Small intestine (tissue), 7 donors: ENCODE data around the gene PHTF2. TPM values are rescaled to one million over a fixed set of nuclear protein-coding genes. Genes with fewer than 3 reads are reported as not detected.
A peak's percentile ranks its signal among the peaks of the same experiment; 100 is the strongest.
"Not testable (repeated sequence)": the region's sequence is repeated elsewhere in the genome, so short reads cannot be mapped to it uniquely, and the experiment has no call there.

Experiments
- DNase-seq, 2 donors: peaks; one replicate each; pipeline versions ENCODE4 v3.0.0 to v3.0.0-alpha.2; 2013
- FAIRE-seq: peaks from 2 replicates; lab custom pipeline; 2012; peaks lifted over from hg19 to GRCh38; lab: Jason Lieb, UNC
- H3K27ac ChIP-seq, 3 donors: one replicate each; pipeline ENCODE4 v1.5.1; 2013; ENCODE audit warnings: low read length in 2 of 3, mild to moderate bottlenecking in 2 of 3, control low read depth in 1 of 3, inconsistent platforms in 1 of 3, low read depth in 1 of 3, moderate library complexity in 1 of 3
- H3K27me3 ChIP-seq, 3 donors: one replicate each; pipeline ENCODE4 v1.6.1; 2013; ENCODE audit warnings: low read length in 3 of 3, inconsistent platforms in 1 of 3; ENCODE audit not compliant: control insufficient read depth in 3 of 3, insufficient read depth in 3 of 3
- H3K36me3 ChIP-seq, 3 donors: one replicate each; pipeline ENCODE4 v1.6.1; 2013; ENCODE audit warnings: low read length in 3 of 3, inconsistent platforms in 1 of 3, low read depth in 1 of 3, mild to moderate bottlenecking in 1 of 3, moderate library complexity in 1 of 3; ENCODE audit not compliant: control insufficient read depth in 3 of 3, insufficient read depth in 2 of 3
- H3K4me1 ChIP-seq, 3 donors: one replicate each; pipeline ENCODE4 v1.6.1; 2013; ENCODE audit warnings: low read length in 2 of 3, inconsistent platforms in 1 of 3, low read depth in 1 of 3, mild to moderate bottlenecking in 1 of 3, moderate library complexity in 1 of 3; ENCODE audit not compliant: control insufficient read depth in 3 of 3, insufficient read depth in 2 of 3
- H3K4me3 ChIP-seq, 3 donors: one replicate each; pipeline ENCODE4 v1.5.1; 2013; ENCODE audit warnings: low read length in 3 of 3, control low read depth in 1 of 3, inconsistent platforms in 1 of 3, low read depth in 1 of 3, mild to moderate bottlenecking in 1 of 3, moderate library complexity in 1 of 3
- H3K9me3 ChIP-seq, 2 donors: one replicate each; pipeline ENCODE4 v1.6.1; 2013; ENCODE audit warnings: low read depth in 1 of 2, low read length in 1 of 2; ENCODE audit not compliant: control insufficient read depth in 2 of 2, insufficient read depth in 1 of 2
- WGBS, 3 donors: extraction: QIAGEN DNeasy Blood & Tissue Kit; methylation state at CpG; one replicate each; pipeline ENCODE4 v1.1.7; 2013; 5-methylcytosine and 5-hydroxymethylcytosine counted together
- polyA plus RNA-seq, 4 donors: library from polyadenylated mRNA; stranded (reverse) in 3 of 4; unstranded in 1 of 4; fragments of 200-250 nt in 3 of 4; fragments of 120-200 nt in 1 of 4; gene quantifications; one replicate each; pipeline versions ENCODE4 v1.2.1 to v1.2.3, GENCODE V29; 2013
- donor health status: healthy with polysubstance abuse.
- donor health status: control.
- donor health status: control.
- donor health status: Bipolar disorder and iron deficiency.
- donor health status: healthy.

PHTF2 gene
- polyA plus RNA-seq, 4 donors, result 1.8 to 10.1 (median 2.7) TPM

DNA sequence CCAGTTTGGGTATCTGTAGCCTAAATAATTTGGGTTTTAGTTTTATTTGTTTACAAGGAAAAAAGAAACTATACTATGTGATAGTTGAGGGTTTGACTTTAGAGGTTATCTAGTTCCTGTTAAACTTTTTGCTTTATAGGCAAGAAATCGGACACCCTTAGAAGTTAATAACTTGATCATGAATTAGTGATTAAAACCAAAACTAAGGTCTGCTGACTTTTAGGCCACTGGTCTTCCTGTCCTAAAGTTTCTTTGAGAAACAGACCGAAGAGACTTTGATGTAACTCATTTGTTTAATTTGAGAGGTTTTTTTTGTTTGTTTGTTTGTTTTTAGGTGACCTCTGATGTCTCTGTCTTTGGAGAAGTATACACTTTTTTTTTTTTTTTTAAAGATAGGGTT is 59.7 kb downstream of the PHTF2 start:
- 53 to 82% (median 64%) methylated on average over 2 of the region's 2 CpGs for WGBS, 3 donors

DNA sequence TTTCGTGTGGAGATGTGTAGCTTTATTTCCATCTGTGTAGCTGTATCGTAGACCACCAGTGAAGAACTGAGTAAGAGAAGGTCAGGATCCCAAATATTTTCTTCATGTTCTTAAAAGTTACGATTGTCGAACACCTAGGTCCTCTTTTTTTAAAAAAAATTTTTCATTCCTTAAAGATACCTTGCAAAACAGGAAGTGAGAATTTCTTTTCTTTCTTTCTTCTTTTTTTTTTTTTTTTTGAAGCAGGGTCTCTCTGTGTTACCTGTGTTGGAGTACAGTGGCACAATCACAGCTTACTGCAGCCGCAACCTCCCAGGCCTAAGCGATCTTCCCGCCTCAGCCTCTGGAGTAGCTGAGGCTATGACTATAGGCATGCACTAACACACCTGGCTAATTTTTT is 60.8 kb downstream of the PHTF2 start:
- Histone ChIP-seq H3K27me3 (no peaks in the 10 kb centered on the region), H3K27ac (no peak overlapping the region), H3K4me3 (no peak overlapping the region), H3K4me1 (no peaks in the 10 kb centered on the region), H3K9me3 (no peaks in the 10 kb centered on the region), H3K36me3 (peaks cover 0 to 16% (median 0%) of the 10 kb centered on the region in 3 donors)
- DNase-seq (no peak), FAIRE-seq (no peak)
- 93 to 98% (median 96%) methylated on average over 7 of the region's 7 CpGs for WGBS, 3 donors

More for the DNA sequence above, 59.7 kb downstream of the PHTF2 start:
- Histone ChIP-seq H3K27me3 (no peaks in the 10 kb centered on the region), H3K9me3 (no peaks in the 10 kb centered on the region), H3K36me3 (peaks cover 0 to 16% (median 0%) of the 10 kb centered on the region in 3 donors), H3K4me3 (no peak overlapping the region), H3K4me1 (no peaks in the 10 kb centered on the region), H3K27ac (no peak overlapping the region)
- no peak for FAIRE-seq
- DNase-seq, result no peak

GRCh38 chr7:77862691-77863090 is 64.1 kb downstream of the PHTF2 start:
- DNase-seq, result no peak
- Histone ChIP-seq H3K27me3 (no peaks in the 10 kb centered on the region), H3K36me3 (peaks cover 0 to 3% (median 0%) of the 10 kb centered on the region in 3 donors), H3K27ac (no peak overlapping the region), H3K4me3 (no peak overlapping the region), H3K4me1 (peaks cover 0 to 12% (median 0%) of the 10 kb centered on the region in 3 donors), H3K9me3 (no peaks in the 10 kb centered on the region)
- FAIRE-seq, result no peak
- WGBS, 3 donors, result 72 to 91% (median 84%) methylated on average over 1 of the region's 1 CpG

GRCh38 chr7:77863860-77864259 is 65.3 kb downstream of the PHTF2 start:
- H3K9me3 ChIP-seq, result no peaks in the 10 kb centered on the region
- peaks cover 0 to 3% (median 0%) of the 10 kb centered on the region in 3 donors for H3K36me3 ChIP-seq
- FAIRE-seq, result no peak
- H3K4me1 ChIP-seq, result peaks cover 0 to 13% (median 0%) of the 10 kb centered on the region in 3 donors
- no peak overlapping the region for H3K4me3 ChIP-seq
- 73 to 84% (median 80%) methylated on average over 2 of the region's 2 CpGs for WGBS, 3 donors
- H3K27ac ChIP-seq, result no peak overlapping the region
- H3K27me3 ChIP-seq, result no peaks in the 10 kb centered on the region
- no peak for DNase-seq

- 76 to 89% (median 86%) methylated on average over 3 of the region's 3 CpGs for WGBS, 3 donors
- H3K4me1 ChIP-seq, result peaks cover 0 to 13% (median 0%) of the 10 kb centered on the region in 3 donors
- no peaks in the 10 kb centered on the region for H3K27me3 ChIP-seq
- no peak for DNase-seq
- no peak for FAIRE-seq
- peaks cover 0 to 4% of the 10 kb centered on the region in 2 donors for H3K9me3 ChIP-seq
- peak overlapping the region in 1 of 3 donors; percentile 71 for H3K27ac ChIP-seq
- H3K36me3 ChIP-seq, result peaks cover 0 to 3% (median 0%) of the 10 kb centered on the region in 3 donors
- no peak overlapping the region for H3K4me3 ChIP-seq
These were observed 67.8 kb downstream of the PHTF2 start for GRCh38 chr7:77866370-77866769.

DNA sequence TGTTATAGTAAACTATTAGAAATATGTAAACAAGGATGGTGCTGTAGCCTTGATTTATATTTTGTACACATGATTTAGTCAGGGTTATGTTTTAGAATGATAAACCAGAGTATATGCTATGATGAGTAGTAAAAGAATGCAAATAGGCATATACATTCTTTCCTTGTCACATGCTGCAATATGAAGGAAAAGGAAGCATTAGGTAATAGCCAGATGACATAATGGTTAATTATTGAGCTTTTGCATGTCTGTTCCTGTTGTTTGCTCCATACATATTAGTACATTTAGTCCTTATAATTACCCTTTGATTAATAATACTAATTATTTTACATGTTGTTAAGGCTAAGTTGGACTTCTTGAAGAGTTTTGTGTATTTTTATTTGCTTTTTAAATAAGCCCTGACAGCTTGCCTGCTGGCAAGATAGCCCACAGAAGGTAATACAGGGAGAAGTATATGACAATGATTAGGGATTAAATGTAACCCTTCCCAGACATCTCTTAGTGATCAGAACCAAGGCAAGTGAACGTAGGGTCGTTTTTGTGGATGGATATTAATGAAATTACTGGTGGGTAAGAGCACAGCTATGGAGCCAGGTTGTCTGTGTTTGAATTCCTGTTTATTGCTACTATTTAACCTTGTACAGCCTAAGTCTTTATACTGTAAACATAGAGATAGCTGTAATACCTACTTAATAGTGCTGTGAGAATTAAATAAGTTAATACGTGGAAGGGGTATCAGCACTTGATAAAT is 68.4 kb downstream of the PHTF2 start:
- WGBS, 3 donors, result 30 to 51% (median 50%) methylated on average over 3 of the region's 3 CpGs
- H3K4me1 ChIP-seq, result peaks cover 0 to 13% (median 0%) of the 10 kb centered on the region in 3 donors
- FAIRE-seq, result no peak
- H3K9me3 ChIP-seq, result peaks cover 0 to 4% of the 10 kb centered on the region in 2 donors
- no peak overlapping the region for H3K4me3 ChIP-seq
- peaks cover 0 to 3% (median 0%) of the 10 kb centered on the region in 3 donors for H3K36me3 ChIP-seq
- peak overlapping the region in 1 of 3 donors; percentile 71 for H3K27ac ChIP-seq
- H3K27me3 ChIP-seq, result no peaks in the 10 kb centered on the region
- peak; percentile 59 to 78 for DNase-seq

DNA sequence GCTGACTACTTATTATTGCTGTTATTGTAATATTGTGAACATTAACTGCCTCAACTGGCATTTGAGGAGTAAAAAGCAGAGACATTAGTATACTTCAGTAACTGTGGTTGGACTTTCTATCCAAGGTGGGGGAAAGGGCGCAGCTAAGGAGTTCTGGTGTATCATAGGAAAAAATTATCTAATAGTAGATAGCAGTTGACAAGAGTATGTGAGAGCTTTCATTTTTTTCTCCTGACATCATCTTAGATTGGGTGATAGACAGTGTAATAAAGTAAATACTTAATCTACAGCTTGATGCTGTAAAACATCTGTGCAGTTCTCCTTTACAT is 68.9 kb downstream of the PHTF2 start:
- 50 to 77% (median 67%) methylated on average over 1 of the region's 1 CpG for WGBS, 3 donors
- Histone ChIP-seq H3K9me3 (peaks cover 0 to 4% of the 10 kb centered on the region in 2 donors), H3K4me1 (peaks cover 0 to 13% (median 0%) of the 10 kb centered on the region in 3 donors), H3K27ac (peak overlapping the region in 1 of 3 donors; percentile 71), H3K36me3 (peaks cover 0 to 3% (median 0%) of the 10 kb centered on the region in 3 donors), H3K27me3 (no peaks in the 10 kb centered on the region), H3K4me3 (no peak overlapping the region)
- FAIRE-seq (no peak), DNase-seq (peak; percentile 14 to 61)

- not testable (repeated sequence) for H3K27ac ChIP-seq, FAIRE-seq, H3K4me3 ChIP-seq, DNase-seq, H3K4me1 ChIP-seq, H3K36me3 ChIP-seq, H3K9me3 ChIP-seq, H3K27me3 ChIP-seq
- 80 to 89% (median 88%) methylated on average over 1 of the region's 1 CpG for WGBS, 3 donors
These were observed 73.7 kb downstream of the PHTF2 start for GRCh38 chr7:77872256-77872655.
